Measurements from ENCODE around the gene XXYLT1.

The XXYLT1 gene

GRCh38 chr3:195164573-195165264, 106.2 kb downstream of the XXYLT1 start:
- DNase-seq: no peak

- DNase-seq: no peak
These were observed 107.0 kb downstream of the XXYLT1 start for GRCh38 chr3:195163719-195164572.

- no peak for DNase-seq
These were observed 108.1 kb downstream of the XXYLT1 start for GRCh38 chr3:195162816-195163215.

- no peak for DNase-seq
These were observed 108.8 kb downstream of the XXYLT1 start for GRCh38 chr3:195162033-195162669.

GRCh38 chr3:195160908-195161434, 110.0 kb downstream of the XXYLT1 start:
- no peak for DNase-seq

- DNase-seq: no peak
These were observed 110.6 kb downstream of the XXYLT1 start for GRCh38 chr3:195160257-195160898.

GRCh38 chr3:195159814-195160165, 111.2 kb downstream of the XXYLT1 start:
- DNase-seq: no peak

- DNase-seq: no peak
These were observed 111.7 kb downstream of the XXYLT1 start for GRCh38 chr3:195159117-195159813.

GRCh38 chr3:195156286-195156890, 114.6 kb downstream of the XXYLT1 start:
- DNase-seq: no peak

GRCh38 chr3:195155570-195156241, 115.3 kb downstream of the XXYLT1 start:
- no peak for DNase-seq

GRCh38 chr3:195154793-195155535, 116.0 kb downstream of the XXYLT1 start:
- no peak for DNase-seq

- no peak for DNase-seq
These were observed 116.7 kb downstream of the XXYLT1 start for GRCh38 chr3:195154111-195154791.

GRCh38 chr3:195153653-195154052, 117.3 kb downstream of the XXYLT1 start:
- no peak for DNase-seq

- no peak for DNase-seq
These were observed 117.8 kb downstream of the XXYLT1 start for GRCh38 chr3:195153130-195153529.

GRCh38 chr3:195151866-195152541, 119.0 kb downstream of the XXYLT1 start:
- DNase-seq: no peak

GRCh38 chr3:195151402-195151801, 119.6 kb downstream of the XXYLT1 start:
- no peak for DNase-seq

- DNase-seq: no peak
These were observed 120.5 kb downstream of the XXYLT1 start for GRCh38 chr3:195150181-195151118.

Measured in activated effector memory CD4-positive, alpha-beta T cell treated with Interleukin-2 at 50 U/mL for 16 hours (primary cell).